GM12878 (cell line): ENCODE data around the gene PCDHGA3.

Experiments used
- EED ChIP-seq: sonication (generic); IDR thresholded peaks from 2 replicates; pipeline ENCODE4 v1.6.1; 2016; ENCODE audit warnings: antibody characterized with exemption, low read depth
- EZH2 ChIP-seq: IDR thresholded peaks from 2 replicates; pipeline ENCODE4 v1.6.1; 2012; ENCODE audit warnings: low read depth, mild to moderate bottlenecking, control low read depth, inconsistent platforms, low read length, borderline replicate concordance; ENCODE audit not compliant: control insufficient read depth
- MYC ChIP-seq: IDR thresholded peaks from 2 replicates; pipeline ENCODE4 v1.6.1; 2011; ENCODE audit warnings: mild to moderate bottlenecking, low read length, moderate library complexity, inconsistent platforms; ENCODE audit not compliant: insufficient read depth, insufficient replicate concordance, insufficient read length, severe bottlenecking
- POLR2A ChIP-seq: IDR thresholded peaks from 2 replicates; pipeline ENCODE4 v1.6.1; 2011; ENCODE audit warnings: low read depth, mild to moderate bottlenecking, low read length
- POLR2AphosphoS5 ChIP-seq: IDR thresholded peaks from 2 replicates; pipeline ENCODE4 v1.6.1; 2011; ENCODE audit warnings: mild to moderate bottlenecking, low read length, inconsistent platforms
- TAF1 ChIP-seq: IDR thresholded peaks from 2 replicates; pipeline ENCODE4 v1.6.1; 2011; ENCODE audit warnings: mild to moderate bottlenecking, low read depth, low read length, borderline replicate concordance

DNA sequence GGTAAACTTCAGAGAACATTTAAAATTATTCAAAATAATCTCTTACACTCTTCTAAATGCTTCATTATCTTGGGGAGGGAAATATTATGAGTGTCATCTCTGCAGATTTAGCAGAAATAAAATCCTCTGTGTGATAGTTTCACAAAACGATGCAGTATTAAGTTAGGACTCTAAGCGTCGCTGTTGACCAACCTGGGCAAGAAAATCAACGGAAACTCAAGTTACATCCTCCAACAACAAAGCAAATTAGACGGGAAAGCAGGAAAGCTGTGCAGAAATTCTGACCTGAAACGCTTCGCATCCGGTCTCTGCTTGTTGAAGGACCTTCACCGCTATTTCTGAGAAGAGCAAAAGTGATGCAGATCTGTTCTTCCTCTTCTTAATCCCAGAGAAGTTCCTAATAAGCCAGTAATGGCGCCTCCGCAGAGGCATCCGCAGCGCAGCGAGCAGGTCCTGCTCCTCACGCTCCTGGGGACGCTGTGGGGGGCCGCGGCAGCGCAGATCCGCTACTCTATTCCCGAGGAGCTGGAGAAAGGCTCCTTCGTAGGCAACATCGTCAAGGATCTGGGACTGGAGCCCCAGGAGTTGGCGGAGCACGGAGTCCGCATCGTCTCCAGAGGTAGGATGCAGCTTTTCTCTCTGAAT lies 30.2 kb downstream of the PCDHGA3 start, which contains the start of gene PCDHGA6:
- TF ChIP-seq EZH2, result no peak
- TF ChIP-seq POLR2A, result no peak
- TF ChIP-seq EED, result no peak
- no peak for TF ChIP-seq POLR2AphosphoS5
- TF ChIP-seq TAF1, result no peak
- TF ChIP-seq MYC, result no peak
